ENCODE results near the gene RAB11FIP3.
"Not testable (repeated sequence)": the region's sequence is repeated elsewhere in the genome, so short reads cannot be mapped to it uniquely, and the experiment has no call there.

The RAB11FIP3 gene

GRCh38 chr16:492211-492875 lies 66.9 kb downstream of the RAB11FIP3 start:
- DNase-seq (ENCODE audit: low read depth, low spot score): no peak

GRCh38 chr16:494676-495075 lies 69.2 kb downstream of the RAB11FIP3 start:
- not testable (repeated sequence) for DNase-seq (ENCODE audit: low read depth, low spot score)

GRCh38 chr16:495127-495748 lies 69.8 kb downstream of the RAB11FIP3 start:
- peak; percentile 35 for DNase-seq (ENCODE audit: low read depth, low spot score)

- DNase-seq (ENCODE audit: low read depth, low spot score): no peak
Measured at GRCh38 chr16:496097-496886, 70.8 kb downstream of the RAB11FIP3 start.

- no peak for DNase-seq (ENCODE audit: low read depth, low spot score)
Measured at GRCh38 chr16:497258-497657, 71.8 kb downstream of the RAB11FIP3 start.

- DNase-seq (ENCODE audit: low read depth, low spot score): no peak
Measured at GRCh38 chr16:499924-500323, 74.5 kb downstream of the RAB11FIP3 start.

- no peak for DNase-seq (ENCODE audit: low read depth, low spot score)
Measured at GRCh38 chr16:500709-501108, 75.3 kb downstream of the RAB11FIP3 start.

- no peak for DNase-seq (ENCODE audit: low read depth, low spot score)
Measured at GRCh38 chr16:502179-502943, 76.9 kb downstream of the RAB11FIP3 start.

GRCh38 chr16:503150-504071 lies 78.0 kb downstream of the RAB11FIP3 start:
- DNase-seq (ENCODE audit: low read depth, low spot score): no peak

- no peak for DNase-seq (ENCODE audit: low read depth, low spot score)
Measured at GRCh38 chr16:505479-506245, 80.2 kb downstream of the RAB11FIP3 start.

GRCh38 chr16:506246-506546 lies 80.7 kb downstream of the RAB11FIP3 start:
- DNase-seq (ENCODE audit: low read depth, low spot score): no peak

GRCh38 chr16:507527-507926 lies 82.1 kb downstream of the RAB11FIP3 start:
- not testable (repeated sequence) for DNase-seq (ENCODE audit: low read depth, low spot score)

GRCh38 chr16:507996-508395 lies 82.5 kb downstream of the RAB11FIP3 start:
- DNase-seq (ENCODE audit: low read depth, low spot score): no peak

GRCh38 chr16:508884-509736 lies 83.7 kb downstream of the RAB11FIP3 start:
- no peak for DNase-seq (ENCODE audit: low read depth, low spot score)

- DNase-seq (ENCODE audit: low read depth, low spot score): no peak
Measured at GRCh38 chr16:510066-510825, 84.8 kb downstream of the RAB11FIP3 start.

GRCh38 chr16:512802-513201 lies 87.4 kb downstream of the RAB11FIP3 start:
- DNase-seq (ENCODE audit: low read depth, low spot score): no peak

- no peak for DNase-seq (ENCODE audit: low read depth, low spot score)
Measured at GRCh38 chr16:513950-514349, 88.5 kb downstream of the RAB11FIP3 start.

- no peak for DNase-seq (ENCODE audit: low read depth, low spot score)
Measured at GRCh38 chr16:515175-515938, 89.9 kb downstream of the RAB11FIP3 start.

Measured in iPS DF 19.7 (cell line).